DMS114 treated with DMSO at 0.1 percent for 48 hours (cell line): ENCODE data around the gene SH3TC2.

Experiments used
- DNase-seq: peaks from one replicate; lab custom pipeline; 2025; ENCODE audit not compliant: unreplicated experiment; lab: John Stamatoyannopoulos, UW

The SH3TC2 gene

GRCh38 chr5:149061341-149061740 lies 1.5 kb downstream of the SH3TC2 start:
- DNase-seq = no peak

- no peak for DNase-seq
Observed at GRCh38 chr5:149060325-149060724, 2.5 kb downstream of the SH3TC2 start.

DNA sequence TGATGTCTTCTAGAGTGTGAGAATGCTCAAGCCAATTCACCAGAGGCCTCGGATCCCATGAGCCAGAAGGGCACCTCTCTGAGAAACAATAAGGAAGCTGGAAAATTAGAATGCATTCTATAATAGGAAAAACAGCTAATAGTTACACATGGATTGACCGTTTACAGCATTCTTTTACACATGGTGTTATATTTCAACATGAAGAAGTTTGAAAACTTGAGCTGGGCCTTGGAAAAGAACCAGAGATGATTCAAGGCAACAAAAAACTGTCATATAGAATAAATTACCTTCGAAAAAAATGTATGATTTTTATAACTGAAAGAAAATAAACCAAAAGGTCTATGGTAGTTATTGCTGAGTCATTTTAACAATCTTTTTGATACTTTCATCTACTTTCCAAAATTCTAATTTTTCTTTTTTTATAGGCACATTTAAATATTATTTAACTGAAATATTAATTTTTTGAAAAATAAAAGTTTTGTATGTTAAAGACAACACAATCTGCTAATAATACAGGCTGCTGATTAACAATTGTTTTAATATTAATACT lies 6.2 kb downstream of the SH3TC2 start:
- DNase-seq = no peak

- no peak for DNase-seq
Observed at GRCh38 chr5:149054416-149054815, 8.4 kb downstream of the SH3TC2 start.

- DNase-seq = no peak
Observed at GRCh38 chr5:149053072-149053695, 9.7 kb downstream of the SH3TC2 start.

GRCh38 chr5:149049371-149049781 lies 13.5 kb downstream of the SH3TC2 start:
- DNase-seq = no peak

- DNase-seq = no peak
Observed at GRCh38 chr5:149048811-149049210, 14.1 kb downstream of the SH3TC2 start.

- no peak for DNase-seq
Observed at GRCh38 chr5:149047462-149047861, 15.4 kb downstream of the SH3TC2 start.

DNA sequence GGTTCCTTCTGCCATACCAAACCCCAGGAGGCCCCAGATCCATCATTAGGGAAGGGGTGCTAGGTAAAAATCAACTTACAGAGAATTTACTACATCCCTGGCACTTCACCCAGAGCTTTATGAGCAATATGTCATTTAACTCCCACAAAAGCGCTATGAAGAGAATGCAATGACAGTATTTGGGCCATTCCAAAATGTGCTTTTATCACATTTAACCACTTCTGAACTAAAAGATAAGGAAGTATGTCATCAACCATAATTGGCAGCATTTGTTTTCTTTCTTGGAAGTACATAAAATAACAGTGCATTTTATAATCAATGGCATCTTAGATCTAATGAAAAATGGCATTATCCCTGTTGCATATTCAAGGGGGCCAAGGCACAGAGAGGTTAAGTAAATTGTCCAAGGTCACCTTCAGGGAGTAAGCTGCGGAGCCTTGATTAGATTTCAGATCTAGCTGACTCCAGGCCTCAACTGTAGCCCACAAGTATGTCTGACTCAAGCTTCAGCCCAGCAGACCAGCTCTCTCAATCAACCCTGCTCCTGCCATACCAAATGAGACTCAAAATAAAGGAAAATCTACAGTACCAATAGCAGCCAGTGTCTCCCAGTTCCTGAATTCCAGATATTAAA lies 16.5 kb downstream of the SH3TC2 start:
- no peak for DNase-seq

GRCh38 chr5:149045089-149045460 lies 17.8 kb downstream of the SH3TC2 start:
- DNase-seq = no peak

- DNase-seq = no peak
Observed at GRCh38 chr5:149044453-149045088, 18.3 kb downstream of the SH3TC2 start.

DNA sequence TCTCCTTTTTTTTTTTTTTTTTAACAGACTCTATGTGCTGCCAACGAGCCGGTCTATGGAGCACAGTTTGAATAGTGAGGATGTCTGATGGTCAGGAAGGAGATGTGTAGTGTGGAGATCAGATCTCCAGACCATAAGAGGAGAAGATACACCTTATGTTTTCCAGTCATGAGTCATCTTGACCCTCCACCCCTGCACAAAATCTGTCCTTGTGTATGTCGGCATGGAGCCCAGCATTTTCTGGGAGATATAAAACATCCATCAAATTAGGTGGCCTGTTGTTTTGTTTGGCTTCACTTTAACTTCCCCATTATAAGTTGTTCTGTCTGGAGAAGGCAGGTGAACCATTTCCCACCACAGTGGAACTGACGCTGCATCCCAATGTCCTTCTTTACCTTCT lies 19.2 kb downstream of the SH3TC2 start:
- DNase-seq = no peak

DNA sequence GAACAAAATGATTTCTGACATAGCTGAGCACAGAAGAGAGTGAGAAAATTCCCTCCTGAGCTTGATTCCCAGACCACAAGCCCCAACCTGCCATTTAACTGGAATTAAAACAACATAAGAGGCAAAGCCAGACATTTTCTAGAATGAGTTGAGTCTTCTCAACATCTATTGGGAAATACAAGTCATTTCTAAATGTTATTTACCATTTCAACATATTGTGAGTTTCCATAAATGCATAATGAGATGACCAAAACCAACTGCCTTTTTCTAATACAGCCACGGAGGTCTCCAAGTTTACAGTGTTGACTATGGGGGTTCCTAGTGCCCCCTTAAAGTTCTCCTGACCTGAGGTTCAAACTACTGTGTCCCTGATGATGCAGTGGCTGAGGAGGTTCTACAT lies 20.0 kb downstream of the SH3TC2 start:
- DNase-seq = no peak

- no peak for DNase-seq
Observed at GRCh38 chr5:149041242-149041641, 21.6 kb downstream of the SH3TC2 start.

DNA sequence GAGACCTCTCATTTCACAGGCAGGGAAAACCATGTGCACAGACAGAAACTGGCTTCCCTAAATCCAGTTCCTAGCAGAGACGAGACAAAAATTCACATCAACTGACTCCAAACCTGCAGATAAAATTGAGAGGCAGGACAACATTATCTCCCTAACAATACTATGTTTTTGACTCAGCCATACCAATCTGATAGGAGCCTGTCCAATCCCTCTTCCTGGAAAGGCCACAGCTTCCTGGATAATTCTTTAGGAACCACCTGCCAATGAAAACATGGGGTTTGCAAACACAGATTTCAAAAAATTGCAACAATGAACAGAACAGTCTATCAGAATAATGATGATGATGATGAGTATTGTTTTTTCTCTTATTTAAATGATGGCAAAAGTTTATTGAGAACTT lies 22.4 kb downstream of the SH3TC2 start:
- DNase-seq = no peak

GRCh38 chr5:149039506-149039905 lies 23.4 kb downstream of the SH3TC2 start:
- no peak for DNase-seq

DNA sequence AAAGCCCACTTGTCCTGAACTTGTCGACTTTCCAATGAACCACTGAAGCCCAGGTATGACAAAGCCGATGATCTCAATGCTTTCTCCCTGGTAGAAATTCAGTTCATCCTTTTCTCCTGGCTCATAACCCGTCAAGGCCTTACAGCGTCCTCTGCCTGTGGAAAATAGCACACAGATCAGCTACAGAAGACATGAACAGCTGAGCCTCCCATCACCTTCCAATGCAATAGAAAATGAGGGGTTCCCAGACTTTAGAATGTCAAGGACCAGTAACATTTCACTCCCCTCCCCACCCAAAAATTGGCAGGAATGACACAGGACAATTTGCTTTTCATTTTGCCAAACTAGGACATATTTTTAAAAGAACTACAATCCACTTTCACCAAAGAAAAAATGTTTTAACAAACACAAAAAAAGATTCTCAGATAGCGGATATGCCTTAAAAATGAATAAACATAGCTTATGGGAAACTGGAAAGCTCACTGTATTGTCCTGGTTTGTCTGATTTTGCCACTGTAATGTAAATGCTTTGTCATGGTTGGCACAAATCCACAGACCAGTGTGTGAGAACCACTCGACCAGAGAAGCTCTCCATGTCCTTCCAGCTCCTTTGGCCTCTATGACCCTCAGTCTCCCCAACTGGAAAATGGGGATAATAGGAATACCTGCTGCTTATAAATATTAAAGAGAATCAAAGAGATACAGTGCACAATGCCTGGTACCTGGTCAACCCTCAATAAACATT lies 24.4 kb downstream of the SH3TC2 start:
- no peak for DNase-seq

DNA sequence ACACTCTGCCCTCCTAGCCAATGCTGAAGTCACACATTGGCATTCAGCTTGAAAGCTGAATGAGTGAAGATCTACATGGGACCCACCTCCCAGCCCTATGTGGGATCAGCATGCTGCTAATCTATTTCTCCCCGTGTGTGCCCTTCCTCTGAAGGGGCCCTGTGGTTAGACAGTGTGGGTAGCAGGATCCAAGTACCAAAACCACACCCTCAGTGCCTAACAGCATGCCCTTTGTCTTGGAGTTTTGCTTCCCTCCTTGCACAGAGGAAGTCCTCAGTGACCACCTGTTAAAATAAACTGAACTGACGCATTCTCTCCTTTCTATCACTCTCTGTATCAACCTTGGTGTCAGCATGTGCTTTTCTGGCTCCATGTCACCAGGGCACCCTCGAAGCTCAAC lies 25.0 kb downstream of the SH3TC2 start:
- no peak for DNase-seq

GRCh38 chr5:149036970-149037369 lies 25.9 kb downstream of the SH3TC2 start:
- DNase-seq = no peak

DNA sequence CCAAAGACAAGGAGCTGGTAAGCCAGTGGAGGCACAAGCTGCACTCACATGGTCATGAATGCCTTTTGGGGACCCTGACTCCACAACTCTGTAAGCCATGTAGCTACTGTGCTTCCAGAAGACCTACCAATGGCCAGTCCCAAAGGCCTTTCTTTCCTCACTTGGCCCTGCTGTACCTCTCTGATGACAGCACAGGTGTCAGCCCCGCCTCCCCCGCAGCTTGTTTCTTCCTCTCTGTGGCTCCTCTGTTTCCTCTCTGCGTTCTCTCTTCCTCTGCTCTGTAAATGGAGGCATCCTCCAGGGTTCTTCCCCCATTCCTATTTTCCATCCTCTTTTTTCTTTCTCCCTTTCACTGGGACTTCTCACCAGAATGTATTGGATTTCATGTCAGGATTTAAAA lies 26.7 kb downstream of the SH3TC2 start:
- DNase-seq = no peak

DNA sequence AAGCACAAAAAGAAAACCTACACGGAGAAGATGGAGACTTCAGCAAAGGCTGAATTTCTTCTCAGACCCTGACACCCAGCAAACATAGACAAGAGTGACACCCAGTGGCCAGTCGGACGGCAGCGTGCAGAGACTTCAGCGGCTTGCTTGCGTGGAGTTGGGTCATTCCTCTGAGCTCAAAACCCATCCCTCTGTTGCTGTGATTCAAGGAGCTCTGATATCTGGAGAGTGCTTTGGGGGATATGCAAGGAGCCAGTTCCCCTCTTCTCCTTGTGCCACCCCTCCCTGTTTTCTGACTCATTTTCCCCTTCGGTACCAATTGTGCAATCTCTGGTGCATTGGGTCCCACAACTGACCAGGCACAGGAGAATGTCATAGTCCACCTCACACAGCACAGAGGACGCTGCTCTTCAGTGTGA lies 27.5 kb downstream of the SH3TC2 start:
- peak; percentile 81 for DNase-seq
